LNCaP clone FGC (cell line): Measurements from ENCODE around the gene KCNIP4.

Experiments
- DNase-seq: peaks from one replicate; pipeline ENCODE4 v3.0.0-alpha.2; 2011; ENCODE audit warnings: low read depth
- H3K4me3 ChIP-seq: 2 replicates; pipeline ENCODE4 v1.5.1; 2011; ENCODE audit warnings: mild to moderate bottlenecking, low read depth, low read length, control low read depth
- TF ChIP-seq, protein P1 (sequence below): IDR thresholded peaks from 2 replicates; pipeline ENCODE4 v1.5.1; 2012; ENCODE audit warnings: mild to moderate bottlenecking; ENCODE audit not compliant: control insufficient read depth, insufficient read depth; ENCODE audit errors: extremely low read depth

KCNIP4 gene

DNA sequence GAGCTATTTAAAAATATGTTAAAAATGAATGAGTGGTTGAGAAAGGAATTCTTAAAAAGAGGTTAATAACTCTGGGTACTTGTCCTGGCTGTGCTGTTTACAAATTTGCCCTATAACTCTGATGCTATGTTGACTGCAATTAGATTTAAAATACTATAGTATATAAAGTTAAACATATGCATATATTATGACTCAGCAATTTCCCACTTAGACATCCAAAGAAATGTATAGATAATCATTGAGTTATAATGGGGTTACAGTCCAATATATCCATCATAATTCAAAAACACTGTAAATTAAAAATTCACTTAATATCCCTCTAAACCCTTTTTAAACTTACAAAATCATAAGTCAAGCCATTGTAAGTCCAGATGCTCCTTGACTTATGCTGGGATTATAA, 818.0 kb downstream of the KCNIP4 start:
- H3K4me3 ChIP-seq, result no peak overlapping the region
- no peak for DNase-seq
- TF ChIP-seq, protein P1, sequence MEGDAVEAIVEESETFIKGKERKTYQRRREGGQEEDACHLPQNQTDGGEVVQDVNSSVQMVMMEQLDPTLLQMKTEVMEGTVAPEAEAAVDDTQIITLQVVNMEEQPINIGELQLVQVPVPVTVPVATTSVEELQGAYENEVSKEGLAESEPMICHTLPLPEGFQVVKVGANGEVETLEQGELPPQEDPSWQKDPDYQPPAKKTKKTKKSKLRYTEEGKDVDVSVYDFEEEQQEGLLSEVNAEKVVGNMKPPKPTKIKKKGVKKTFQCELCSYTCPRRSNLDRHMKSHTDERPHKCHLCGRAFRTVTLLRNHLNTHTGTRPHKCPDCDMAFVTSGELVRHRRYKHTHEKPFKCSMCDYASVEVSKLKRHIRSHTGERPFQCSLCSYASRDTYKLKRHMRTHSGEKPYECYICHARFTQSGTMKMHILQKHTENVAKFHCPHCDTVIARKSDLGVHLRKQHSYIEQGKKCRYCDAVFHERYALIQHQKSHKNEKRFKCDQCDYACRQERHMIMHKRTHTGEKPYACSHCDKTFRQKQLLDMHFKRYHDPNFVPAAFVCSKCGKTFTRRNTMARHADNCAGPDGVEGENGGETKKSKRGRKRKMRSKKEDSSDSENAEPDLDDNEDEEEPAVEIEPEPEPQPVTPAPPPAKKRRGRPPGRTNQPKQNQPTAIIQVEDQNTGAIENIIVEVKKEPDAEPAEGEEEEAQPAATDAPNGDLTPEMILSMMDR, result no peak

DNA sequence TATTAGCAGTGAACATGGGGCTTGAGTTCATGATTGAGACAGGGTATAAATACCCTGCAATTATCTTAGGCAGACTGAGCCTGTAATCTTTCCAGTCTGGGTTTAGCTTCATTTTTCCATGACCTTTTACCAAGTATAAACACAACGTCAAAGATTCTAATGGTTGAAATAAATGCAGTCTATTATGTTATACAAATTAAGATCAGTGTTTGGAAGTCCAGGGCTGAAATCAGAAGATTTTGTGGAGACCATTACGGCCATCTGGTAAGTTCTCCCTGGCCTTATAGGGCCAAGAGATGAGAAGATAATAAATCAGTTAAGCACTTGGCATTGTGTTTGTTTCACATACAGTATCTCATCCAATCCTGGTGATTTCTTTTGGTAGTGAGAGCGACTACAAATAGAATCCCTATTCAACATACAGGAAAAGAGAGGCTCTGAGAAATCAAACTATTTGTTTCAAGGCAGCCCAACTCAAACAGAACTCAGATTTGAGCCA, 822.5 kb downstream of the KCNIP4 start:
- DNase-seq, result no peak
- H3K4me3 ChIP-seq, result no peak overlapping the region
- TF ChIP-seq, protein P1, result no peak

- no peak overlapping the region for H3K4me3 ChIP-seq
- TF ChIP-seq, protein P1, result no peak
- DNase-seq, result no peak
Observed at GRCh38 chr4:21118301-21118700, 830.3 kb downstream of the KCNIP4 start.

DNA sequence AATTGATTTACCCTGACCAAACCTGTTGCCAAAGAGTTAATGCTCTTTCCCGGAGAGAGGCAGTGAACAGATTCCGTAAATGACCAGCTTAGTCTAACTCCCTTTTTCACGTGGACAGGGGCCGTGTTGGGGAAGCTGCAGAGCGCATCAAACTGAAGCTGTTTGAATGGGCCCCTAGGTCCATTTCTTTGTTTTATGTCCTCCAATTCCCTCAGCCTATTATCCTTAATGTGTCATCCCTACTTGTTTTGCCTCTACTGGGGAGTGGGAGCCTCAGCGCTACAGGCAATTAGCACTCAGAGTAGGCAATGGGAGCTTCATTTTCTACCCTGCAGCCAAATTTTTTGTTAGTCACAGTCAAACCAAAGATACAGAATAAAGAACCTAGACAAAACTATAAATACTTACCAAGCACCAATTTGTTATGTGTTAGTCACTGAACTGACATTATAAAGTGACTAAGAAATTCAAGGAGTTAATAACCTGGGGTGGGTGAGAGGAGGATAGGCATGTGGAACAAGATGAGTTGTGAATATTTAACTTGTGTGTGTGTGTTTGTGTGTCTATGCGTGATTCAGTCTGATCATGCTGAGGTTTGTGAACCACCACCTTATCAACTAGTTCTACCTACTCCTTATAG, 830.9 kb downstream of the KCNIP4 start:
- no peak for DNase-seq
- no peak overlapping the region for H3K4me3 ChIP-seq
- TF ChIP-seq, protein P1, result no peak

DNA sequence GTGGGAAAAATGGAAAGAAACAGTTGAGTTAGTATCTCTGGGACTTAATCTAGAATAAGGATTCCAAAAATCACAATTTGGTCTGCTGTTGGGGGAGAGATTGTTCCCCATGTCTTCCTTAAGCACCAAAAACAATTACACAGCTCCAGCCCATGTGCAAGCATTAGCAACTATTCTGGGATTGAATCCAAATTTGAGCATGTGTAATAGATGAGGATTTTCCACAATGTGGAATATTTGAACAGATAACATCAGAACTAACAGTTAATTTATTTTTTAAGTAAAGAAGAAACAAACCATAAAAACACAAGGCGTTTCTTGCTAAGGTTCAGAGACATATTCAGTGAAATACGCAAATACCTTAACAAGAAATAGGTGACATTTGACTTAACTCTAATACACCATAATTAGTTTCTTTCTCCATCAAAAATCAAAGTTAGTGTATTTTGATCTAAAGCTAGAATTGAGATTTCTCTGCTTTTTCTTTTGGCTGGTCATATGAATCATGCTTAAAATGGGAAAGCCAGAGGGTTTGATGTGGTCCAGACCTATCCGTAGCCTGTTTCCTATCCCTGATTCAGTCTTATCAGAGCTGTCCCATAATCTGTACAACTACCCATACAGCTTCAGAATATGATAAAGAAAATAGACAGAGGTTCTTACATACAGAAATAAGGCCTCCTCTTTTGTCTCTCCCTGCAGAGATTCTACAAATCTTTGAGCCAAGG, 834.9 kb downstream of the KCNIP4 start:
- DNase-seq, result no peak
- TF ChIP-seq, protein P1, result no peak
- no peak overlapping the region for H3K4me3 ChIP-seq

- no peak for DNase-seq
- TF ChIP-seq, protein P1, result no peak
- H3K4me3 ChIP-seq, result no peak overlapping the region
Observed at GRCh38 chr4:21102667-21103066, 845.9 kb downstream of the KCNIP4 start.
